K562 (cell line): Measurements from ENCODE around the gene EPHA4.

Experiments
- ATF1 ChIP-seq, 2 experiments: fragments of 450-650 bp in 1 of 2; IDR thresholded peaks; 2 replicates each; pipeline ENCODE4 v1.6.1; 2016; ENCODE audit warnings: missing compliant biosample characterization in 1 of 2, missing genetic modification characterization in 1 of 2
- KAT8 ChIP-seq: fragments of 450-650 bp; IDR thresholded peaks from 2 replicates; pipeline ENCODE4 v1.6.1; 2016; ENCODE audit warnings: low read depth, mild to moderate bottlenecking

GRCh38 chr2:221372907-221373306 lies 199.2 kb downstream of the EPHA4 start:
- TF ChIP-seq KAT8, result no peak
- no peak for TF ChIP-seq ATF1 (CRISPR knock-in tag; IDR thresholded peaks at IDR 0.05)
- TF ChIP-seq ATF1 (tag; IDR thresholded peaks at IDR 0.05), result no peak
